GDM1 (cell line): Measurements from ENCODE around the gene ZNF593.

ENCODE experiments used
- DNase-seq: peaks from one replicate; lab custom pipeline; 2025; lab: John Stamatoyannopoulos, UW

ZNF593 gene

GRCh38 chr1:26169669-26170471 lies at the start of gene ZNF593:
Gene ZNF593 (plus strand): TSS chr1:26169908. CDS start chr1:26169984, 76 bp downstream.
- DNase-seq, result peak; percentile 89

GRCh38 chr1:26121854-26122773 lies 47.6 kb upstream of the ZNF593 start:
- no peak for DNase-seq

- no peak for DNase-seq
Measured at GRCh38 chr1:26122988-26123973, 46.4 kb upstream of the ZNF593 start.

GRCh38 chr1:26124418-26125331 lies 45.0 kb upstream of the ZNF593 start:
- no peak for DNase-seq

GRCh38 chr1:26125382-26125781 lies 44.3 kb upstream of the ZNF593 start:
- DNase-seq, result no peak

- no peak for DNase-seq
Measured at GRCh38 chr1:26125946-26126320, 43.8 kb upstream of the ZNF593 start.

- DNase-seq, result peak; percentile 66
Measured at GRCh38 chr1:26126321-26127084, 43.2 kb upstream of the ZNF593 start.

GRCh38 chr1:26127235-26128163 lies 42.2 kb upstream of the ZNF593 start:
- DNase-seq, result no peak

- no peak for DNase-seq
Measured at GRCh38 chr1:26129778-26130177, 39.9 kb upstream of the ZNF593 start.

- DNase-seq, result no peak
Measured at GRCh38 chr1:26130695-26131094, 39.0 kb upstream of the ZNF593 start.

GRCh38 chr1:26132128-26132833 lies 37.4 kb upstream of the ZNF593 start:
- DNase-seq, result no peak

GRCh38 chr1:26132834-26133167 lies 36.9 kb upstream of the ZNF593 start:
- no peak for DNase-seq

GRCh38 chr1:26134466-26134865 lies 35.2 kb upstream of the ZNF593 start:
- no peak for DNase-seq

GRCh38 chr1:26138974-26139558 lies 30.6 kb upstream of the ZNF593 start:
- DNase-seq, result peak; percentile 21

GRCh38 chr1:26142159-26142558 lies 27.5 kb upstream of the ZNF593 start:
- no peak for DNase-seq

GRCh38 chr1:26145041-26145959 lies 24.4 kb upstream of the ZNF593 start:
- peak; percentile 66 for DNase-seq

- no peak for DNase-seq
Measured at GRCh38 chr1:26145960-26146294, 23.8 kb upstream of the ZNF593 start.
